LHCN-M2 (cell line): ENCODE results near the gene XYLT1. TPM values are rescaled to one million over a fixed set of nuclear protein-coding genes. Genes with fewer than 3 reads are reported as not detected.

ENCODE experiments used
- DNase-seq: peaks from one replicate; pipeline ENCODE4 v3.0.0-alpha.2; 2012; ENCODE audit warnings: low read depth
- total RNA-seq: library from RNA; depleted of rRNA; stranded (reverse); fragments of >200 nt; gene quantifications from 2 replicates; pipeline ENCODE4 v1.2.3, GENCODE V29; 2014

XYLT1 gene
- total RNA-seq, 1 experiment from 2014 or later = 2.7 TPM

GRCh38 chr16:17233318-17234002, 237.3 kb downstream of the XYLT1 start:
- no peak for DNase-seq

DNA sequence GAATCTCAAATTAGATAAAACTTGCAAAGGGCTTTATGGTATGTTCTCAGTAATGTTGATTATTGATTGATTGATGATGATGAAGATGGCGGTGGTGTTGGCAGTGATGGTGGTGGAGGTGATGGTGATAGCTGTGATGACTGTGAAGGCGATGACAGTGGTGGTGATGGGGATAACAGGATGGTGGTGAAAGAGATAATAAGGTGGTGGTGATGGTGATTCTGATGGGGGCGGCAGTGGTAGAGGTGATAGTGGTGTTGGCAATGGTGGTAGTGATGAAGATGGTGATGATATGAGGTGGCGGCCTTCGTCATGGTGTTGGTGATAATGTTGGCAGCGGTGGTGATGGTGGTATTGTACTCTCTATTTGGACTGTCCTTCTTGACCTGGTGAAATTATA, 238.3 kb downstream of the XYLT1 start:
- no peak for DNase-seq

DNA sequence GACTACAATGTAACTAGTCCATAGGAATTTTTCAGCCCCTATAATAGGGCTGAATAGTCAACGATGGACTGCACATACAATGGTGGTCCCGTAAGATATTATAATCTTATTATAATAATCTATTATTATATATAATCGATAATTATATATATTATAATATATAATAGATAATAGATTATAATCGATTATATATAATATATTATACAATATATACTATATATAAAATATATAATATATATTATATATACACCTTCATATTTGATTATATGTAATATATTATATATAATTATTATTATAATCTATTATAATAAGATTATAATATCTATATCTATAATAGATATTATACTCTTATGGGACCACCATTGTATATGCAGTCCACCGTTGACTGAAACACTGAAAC, 238.8 kb downstream of the XYLT1 start:
- DNase-seq = no peak

- DNase-seq = no peak
Measured at GRCh38 chr16:17230932-17231581, 239.7 kb downstream of the XYLT1 start.

DNA sequence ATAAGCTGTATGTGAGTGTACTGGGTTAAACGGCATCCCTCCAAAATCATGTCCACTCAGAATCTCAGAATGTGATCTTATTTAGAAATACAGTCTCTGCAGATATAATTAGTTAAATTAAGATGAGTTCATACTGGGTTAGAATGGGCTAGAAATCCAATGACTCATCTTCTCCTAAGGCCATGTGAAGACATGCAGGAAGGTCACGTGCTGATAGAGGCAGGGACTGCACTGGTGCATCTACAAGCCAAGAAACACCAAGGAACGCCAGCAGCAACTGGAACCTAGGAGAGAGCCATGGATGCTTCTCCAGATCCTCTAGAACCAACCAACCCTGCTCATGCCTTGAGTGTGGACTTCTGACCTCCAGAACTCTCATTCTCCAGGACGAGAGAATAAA, 241.0 kb downstream of the XYLT1 start:
- DNase-seq = no peak

- DNase-seq = no peak
Measured at GRCh38 chr16:17229131-17229530, 241.6 kb downstream of the XYLT1 start.

DNA sequence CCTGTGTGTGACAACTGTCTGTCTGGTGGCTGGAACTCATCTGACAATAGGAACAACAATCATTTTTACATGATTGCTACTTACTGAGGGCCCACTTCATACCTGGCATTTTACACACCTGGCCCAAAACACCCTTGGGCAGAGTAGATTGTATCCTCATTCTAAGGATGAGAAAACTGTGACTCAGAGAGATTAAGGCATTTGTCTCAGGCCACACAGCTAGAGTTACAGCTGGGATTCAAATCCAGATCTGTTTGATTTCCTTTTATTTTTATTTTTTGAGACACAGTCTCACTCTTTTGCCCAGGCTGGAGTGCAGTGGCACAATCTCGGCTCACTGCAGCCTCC, 242.1 kb downstream of the XYLT1 start:
- DNase-seq = no peak

GRCh38 chr16:17228048-17228707, 242.6 kb downstream of the XYLT1 start:
- DNase-seq = peak; percentile 3

DNA sequence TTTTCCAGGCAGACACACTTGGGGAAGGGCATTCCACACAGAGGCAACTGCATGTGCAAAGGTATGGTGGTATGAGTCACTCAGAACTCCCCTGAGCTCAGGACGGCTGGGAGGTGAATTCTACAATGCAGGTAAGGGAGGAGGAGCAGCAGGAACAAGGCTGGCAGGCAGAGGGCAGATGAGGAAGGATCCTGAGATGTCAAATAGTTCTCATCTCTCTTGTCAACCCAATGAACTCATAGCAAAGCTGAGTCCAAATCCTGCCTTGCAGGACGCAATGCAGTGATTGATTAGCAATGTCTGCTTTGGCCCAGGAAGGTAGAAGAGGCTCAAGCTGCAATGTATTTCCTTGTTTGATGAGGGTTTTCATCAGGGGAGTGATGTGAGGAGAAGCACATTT, 243.5 kb downstream of the XYLT1 start:
- DNase-seq = no peak

DNA sequence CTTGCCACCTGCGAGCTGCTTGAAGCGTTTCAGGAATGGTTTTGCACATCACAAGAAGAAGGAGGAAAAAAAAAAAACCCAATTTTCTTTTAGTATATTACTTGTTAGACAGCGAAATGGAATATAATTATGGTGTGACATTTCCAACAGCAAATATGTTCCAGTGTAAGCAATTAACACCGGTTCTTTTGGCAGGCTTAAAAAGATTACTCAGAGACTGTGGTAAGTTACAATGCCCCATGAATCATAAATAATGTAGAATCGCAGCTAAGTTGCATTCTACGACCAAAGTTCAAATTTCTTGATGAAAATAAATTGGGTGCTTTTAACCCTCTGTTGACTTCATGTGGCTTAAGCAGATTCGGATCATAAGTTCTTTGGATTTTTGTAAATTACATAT, 245.2 kb downstream of the XYLT1 start:
- DNase-seq = peak; percentile 17

- DNase-seq = peak; percentile 84
Measured at GRCh38 chr16:17224879-17225281, 245.9 kb downstream of the XYLT1 start.

DNA sequence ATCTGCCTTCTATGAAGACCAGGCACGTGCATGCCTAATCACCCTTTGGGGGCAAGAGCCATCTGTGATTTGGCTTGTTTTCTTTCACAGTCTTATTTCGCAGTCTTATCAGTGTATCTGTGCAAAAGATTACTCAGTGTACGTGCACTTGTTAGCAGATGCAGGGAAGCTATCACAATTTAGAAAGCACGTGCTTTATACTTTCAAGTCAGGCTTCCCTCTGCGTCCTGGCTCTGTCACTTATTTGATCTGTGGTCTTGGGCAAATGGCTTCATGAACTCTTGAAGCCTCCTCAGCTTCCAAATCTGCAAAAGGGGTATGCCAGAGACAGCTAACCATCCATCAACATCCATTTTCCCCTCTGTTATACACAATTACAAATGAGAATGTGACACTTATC, 246.4 kb downstream of the XYLT1 start:
- no peak for DNase-seq

DNA sequence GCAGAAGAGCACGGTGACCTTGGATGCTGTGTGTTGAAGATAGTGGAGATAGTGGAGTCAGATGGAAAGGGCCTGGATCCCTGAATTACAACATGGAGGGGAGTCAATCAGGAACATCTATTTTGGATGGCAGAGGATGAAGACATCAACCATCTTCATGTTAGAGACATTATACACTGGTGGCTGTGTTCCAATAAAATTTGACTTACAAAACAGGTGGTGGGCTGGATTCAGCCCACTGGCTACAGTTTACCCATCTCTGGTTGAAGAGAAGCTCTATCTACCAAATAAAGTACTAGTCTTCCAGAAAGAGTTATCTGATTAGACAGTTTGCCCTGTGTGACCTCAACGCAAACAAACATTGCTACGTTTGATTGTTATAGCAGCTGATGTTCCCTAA, 247.2 kb downstream of the XYLT1 start:
- DNase-seq = no peak

GRCh38 chr16:17222871-17223401, 247.8 kb downstream of the XYLT1 start:
- no peak for DNase-seq

GRCh38 chr16:17219991-17220390, 250.8 kb downstream of the XYLT1 start:
- no peak for DNase-seq

DNA sequence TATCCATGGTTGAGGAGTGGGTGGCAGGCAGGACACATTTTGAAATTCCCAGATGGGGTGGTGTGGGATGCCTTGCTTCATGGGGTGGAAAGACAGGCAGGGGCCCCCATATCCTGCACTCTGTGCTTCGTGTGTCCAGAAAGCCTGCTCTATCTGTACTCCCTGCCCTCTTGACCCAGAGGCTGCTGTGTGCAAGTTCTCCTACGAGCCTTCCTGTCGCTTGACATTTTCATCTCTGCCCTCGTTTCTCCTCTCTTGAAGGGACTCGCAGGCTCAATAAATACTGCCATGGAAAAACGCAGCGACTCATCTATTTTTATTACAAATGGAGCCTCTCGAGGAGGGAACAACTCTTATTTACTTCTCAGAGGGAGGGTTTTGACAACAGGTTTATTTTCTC, 254.8 kb downstream of the XYLT1 start:
- no peak for DNase-seq

- no peak for DNase-seq
Measured at GRCh38 chr16:17215306-17215705, 255.5 kb downstream of the XYLT1 start.

- no peak for DNase-seq
Measured at GRCh38 chr16:17213974-17214373, 256.8 kb downstream of the XYLT1 start.

DNA sequence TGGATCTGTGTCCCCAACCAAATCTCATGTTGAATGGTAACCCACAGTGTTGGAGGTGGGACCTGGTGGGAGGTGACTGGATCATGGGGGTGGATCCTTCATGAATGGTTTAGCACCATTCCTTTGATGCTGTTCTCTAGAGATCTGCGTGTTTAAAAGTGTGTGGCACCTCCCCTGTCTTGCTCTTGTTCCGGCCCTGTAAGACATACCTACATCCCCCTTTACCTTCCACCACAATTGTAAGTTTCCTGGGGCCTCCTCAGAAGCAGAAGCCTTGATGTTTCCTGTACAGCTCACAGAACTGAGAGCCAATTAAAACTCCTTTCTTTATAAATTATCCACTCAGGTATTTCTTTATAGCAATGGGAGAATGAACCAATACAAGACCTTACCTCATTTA, 257.7 kb downstream of the XYLT1 start:
- DNase-seq = no peak

DNA sequence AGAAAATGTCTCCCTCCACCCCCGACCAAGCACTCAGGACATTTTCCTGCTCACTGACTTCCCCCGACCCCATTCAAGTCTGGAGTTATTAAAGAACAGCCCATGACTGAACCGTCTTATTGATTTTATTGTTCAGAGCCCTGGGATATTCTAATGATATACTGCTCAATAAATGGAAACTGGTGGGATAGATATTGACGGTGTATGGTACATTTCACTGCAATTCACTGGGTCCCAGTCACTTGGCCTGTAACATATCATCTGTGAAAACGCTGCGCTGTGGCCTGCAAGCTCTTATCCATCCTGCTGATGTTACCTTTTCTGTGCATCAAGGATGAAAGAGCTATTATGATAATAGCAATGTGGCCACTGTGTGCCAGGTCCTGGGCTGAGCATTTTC, 258.2 kb downstream of the XYLT1 start:
- no peak for DNase-seq

GRCh38 chr16:17211797-17212196, 259.0 kb downstream of the XYLT1 start:
- DNase-seq = no peak

- peak; percentile 3 for DNase-seq
Measured at GRCh38 chr16:17206712-17207111, 264.0 kb downstream of the XYLT1 start.
